Measurements from ENCODE around the gene HACD2. TPM values are rescaled to one million over a fixed set of nuclear protein-coding genes. Genes with fewer than 3 reads are reported as not detected.

HACD2 gene
- total and polyA plus RNA-seq, 9 of the 15 experiments (the other 6 are each of a cell fraction or from before 2014, with no cell fraction given) = 1.3 to 10.5 (median 3.8) TPM

- in situ Hi-C loops (cut with MboI) (no loop called here), intact Hi-C loops (cut with micrococcal nuclease) (no loop called here)
- no peak for FAIRE-seq
- DNase-seq (ENCODE audit: extremely low read depth in 1 of 4, low spot score in 3 of 4) = no peak
- TF ChIP-seq PRMT5 (CRISPR knock-in tag; IDR thresholded peaks at IDR 0.05) = no peak
- TF ChIP-seq NELFE (IDR thresholded peaks at IDR 0.05; ENCODE audit: insufficient read depth, insufficient read length) = no peak
- TF ChIP-seq RAD51 (IDR thresholded peaks at IDR 0.05; ENCODE audit: borderline replicate concordance, low read depth) = no peak
- TF ChIP-seq DNMT1 (IDR thresholded peaks at IDR 0.05) = no peak
- no peak for TF ChIP-seq TAF7 (tag; IDR thresholded peaks at IDR 0.05)
- TF ChIP-seq PYGO2 (tag; IDR thresholded peaks at IDR 0.05) = no peak
- TF ChIP-seq ZNF717 (CRISPR knock-in tag; IDR thresholded peaks at IDR 0.05) = no peak
- no peak for TF ChIP-seq ETV1 (tag; conservative IDR thresholded peaks at IDR 0.05; ENCODE audit: low read depth)
- no peak for TF ChIP-seq TAF1 (IDR thresholded peaks at IDR 0.05; ENCODE audit: control insufficient read depth, extremely low read depth, insufficient read depth, low read length, severe bottlenecking)
- BruUV-seq (replicated peaks) = no TSS peak
- Histone ChIP-seq H3K27ac (ENCODE audit: extremely low read depth, low read depth, low read length) (no peak overlapping the region), H3K9ac (ENCODE audit: insufficient read depth in 1 of 2, low read depth in 2 of 2, low read length in 2 of 2) (no peak overlapping the region), H3K9me1 (ENCODE audit: control insufficient read depth, insufficient read depth, low read length) (no peaks in the 10 kb centered on the region), H3K4me3 (no peak overlapping the region), H3K79me2 (ENCODE audit: control insufficient read depth, insufficient read depth, low read length) (no peaks in the 10 kb centered on the region), H3K36me3 (ENCODE audit: control insufficient read depth, insufficient read depth, low read length) (no peaks in the 10 kb centered on the region), H3K9me3 (replicated peaks; ENCODE audit: control insufficient read depth, insufficient read depth, low read depth, low read length) (no peaks in the 10 kb centered on the region), H4K20me1 (replicated peaks; ENCODE audit: control insufficient read depth, insufficient read depth, low read length) (no peaks in the 10 kb centered on the region), H3K27me3 (ENCODE audit: control insufficient read depth in 2 of 2, insufficient read depth in 2 of 2, low read length in 2 of 2) (no peaks in the 10 kb centered on the region), H2AFZ (ENCODE audit: low read depth, low read length) (no peak overlapping the region), H3K4me2 (ENCODE audit: insufficient read depth, low read length) (no peak overlapping the region), H3K4me1 (replicated peaks in 1 of 2; ENCODE audit: control insufficient read depth in 2 of 2, insufficient read depth in 2 of 2, low read length in 2 of 2) (no peaks in the 10 kb centered on the region)
- ATAC-seq = no peak
- POLR2A ChIA-PET = no interaction called here
- CTCF ChIA-PET (ENCODE audit: low intra/inter-chr PET ratio) = no interaction called here
- 89% methylated on average over 3 of the region's 3 CpGs for WGBS (ENCODE audit: insufficient coverage, low coverage, missing lambda C conversion rate)
These were observed 59.4 kb downstream of the HACD2 start for GRCh38 chr3:123525433-123525832.
